Suppressor macrophage (primary cell): Measurements from ENCODE around the gene PRKACA.

Experiments used
- DNase-seq, 4 experiments: peaks; one replicate each; pipeline ENCODE4 v3.0.0-alpha.2; 2020 to 2022

Gene PRKACA

DNA sequence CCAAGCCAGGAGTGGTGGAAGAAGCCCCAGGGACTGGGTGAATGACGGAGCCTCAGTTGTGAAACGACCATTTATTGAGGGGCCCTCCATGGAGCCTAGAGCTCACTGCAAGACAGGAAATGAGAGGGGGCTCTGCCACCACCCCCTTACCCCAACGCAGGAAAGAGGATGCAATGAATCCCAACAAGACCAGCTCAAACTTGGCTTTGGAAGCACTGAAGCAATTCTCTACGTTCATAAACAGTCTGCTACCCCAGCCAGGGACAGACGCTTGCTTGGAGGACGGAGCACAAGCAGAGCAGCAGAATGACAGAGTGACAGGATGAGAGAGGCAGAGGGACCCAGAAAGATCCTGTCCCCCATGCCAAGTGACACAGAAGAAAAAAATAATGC is 1.0 kb downstream of the PRKACA start:
- no peak for DNase-seq

DNA sequence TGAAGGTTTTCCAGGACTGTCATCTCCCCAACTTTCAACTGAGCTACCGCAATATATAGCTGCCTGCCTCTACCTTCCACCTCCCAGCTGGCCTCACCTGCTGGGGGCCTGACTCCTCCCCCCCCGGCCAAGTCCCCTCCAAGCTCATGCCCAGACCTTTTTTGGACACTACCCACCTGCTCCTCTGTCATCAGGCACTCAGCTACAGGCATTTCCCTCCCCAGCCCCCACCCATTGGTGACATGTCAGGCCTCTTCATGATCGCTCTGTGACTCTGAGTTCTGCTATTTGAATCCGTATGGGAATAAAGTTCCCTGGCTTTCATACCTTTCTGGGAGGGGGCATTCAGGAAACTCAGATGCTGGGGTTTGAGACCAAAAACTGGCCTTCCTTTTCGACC is 1.8 kb downstream of the PRKACA start:
- no peak for DNase-seq

DNA sequence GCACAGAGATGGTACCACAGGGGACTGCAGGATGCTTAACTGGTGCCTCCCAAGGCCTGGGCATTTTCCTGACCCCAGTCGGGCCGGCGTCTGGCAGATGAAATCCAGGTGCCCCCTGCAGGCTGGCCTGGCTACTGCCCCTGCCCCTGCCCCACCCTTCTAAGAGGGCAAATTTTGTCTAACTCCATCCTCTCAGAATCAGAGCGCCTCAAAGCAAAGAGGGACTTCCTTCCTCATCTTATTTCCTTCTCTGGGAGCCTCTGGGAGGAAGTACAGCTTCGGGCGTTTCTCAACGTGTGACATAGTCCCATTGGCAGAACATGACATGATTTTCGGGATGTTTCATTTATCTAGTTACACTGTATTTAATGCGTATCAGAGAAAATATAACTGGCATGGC is 2.7 kb downstream of the PRKACA start:
- DNase-seq, result peak; percentile 80 to 94 (median 90)

DNA sequence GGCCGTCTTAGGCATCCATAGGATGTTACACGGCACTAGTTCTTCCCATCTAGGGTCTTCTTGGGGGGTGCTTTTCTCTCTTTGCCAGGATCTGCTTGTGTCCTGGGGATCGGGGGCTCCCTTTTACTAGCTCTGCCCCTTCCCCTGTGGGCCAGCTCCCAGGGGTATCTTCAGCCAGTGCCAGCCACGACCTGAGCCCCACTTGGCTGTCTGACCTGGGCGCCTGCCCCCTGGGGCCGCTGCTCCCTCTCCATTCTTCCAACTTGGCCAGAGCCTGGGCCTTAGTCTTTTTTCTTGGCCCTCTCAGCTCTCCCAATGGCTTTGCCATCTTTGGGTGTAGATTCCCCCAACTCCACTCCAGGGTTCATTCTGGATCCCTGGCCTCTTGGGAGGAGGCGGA is 3.1 kb downstream of the PRKACA start:
- DNase-seq, result no peak

DNA sequence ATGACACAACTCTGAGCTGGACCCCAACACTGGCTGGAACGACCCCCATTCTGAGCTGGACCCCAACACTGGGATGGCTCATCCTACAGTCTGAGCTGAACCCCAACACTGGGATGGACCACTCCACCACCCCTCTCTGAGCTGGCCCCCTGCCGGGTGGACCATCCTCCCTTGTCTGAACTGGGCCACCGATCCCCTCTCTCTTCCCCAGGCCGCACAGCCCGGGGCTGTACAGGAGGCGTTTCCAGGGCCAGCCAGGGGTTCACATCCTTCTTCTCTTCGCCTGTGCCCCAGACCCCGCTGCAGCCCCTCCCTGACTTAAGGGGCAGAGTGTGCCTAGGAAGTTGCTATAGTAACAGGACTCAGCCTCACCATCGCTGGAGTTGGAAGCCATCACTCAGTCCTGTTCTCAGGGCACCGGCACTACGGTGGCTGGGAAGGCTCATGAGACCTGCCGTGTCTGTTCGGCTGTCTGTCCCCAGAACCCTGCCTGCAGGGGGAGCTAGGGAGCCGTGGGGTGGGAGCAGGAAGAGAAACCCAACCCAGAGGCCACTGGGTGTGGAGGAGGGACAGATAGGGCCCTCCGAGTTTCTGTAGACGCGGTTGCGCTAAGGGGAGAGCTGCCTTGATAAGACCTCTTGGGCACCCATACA is 3.7 kb downstream of the PRKACA start:
- peak; percentile 47 to 74 (median 54) for DNase-seq

DNA sequence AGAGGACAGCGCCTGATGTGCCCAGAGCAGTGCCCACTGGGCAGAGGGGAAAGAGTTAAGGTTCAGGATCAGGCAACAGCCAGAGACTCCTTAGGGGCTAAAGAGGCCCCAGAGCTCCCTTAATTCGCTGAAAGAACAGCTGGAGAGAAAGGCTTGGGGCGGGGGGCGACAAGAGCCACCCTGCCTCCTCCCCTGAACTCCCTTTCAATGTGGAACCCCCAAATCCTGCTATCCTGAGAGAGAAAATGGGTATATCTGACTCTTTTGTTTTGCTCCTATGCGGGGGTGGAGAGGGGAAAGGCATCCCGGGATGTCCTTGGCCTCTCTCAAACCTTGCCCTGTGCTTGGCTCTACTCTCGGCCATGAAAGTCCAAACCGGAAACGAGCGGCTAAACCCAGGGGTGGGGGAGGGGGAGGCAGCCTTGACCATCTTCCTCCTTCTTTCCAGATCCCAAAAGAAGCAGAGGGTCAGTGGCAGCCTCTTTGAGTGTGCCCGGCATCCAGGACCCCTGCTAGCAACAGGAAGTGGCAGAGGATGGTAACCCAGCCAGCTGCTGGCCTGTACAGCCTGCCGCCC is 4.7 kb downstream of the PRKACA start:
- DNase-seq, result peak in 1 of 4 experiments; percentile 17

DNA sequence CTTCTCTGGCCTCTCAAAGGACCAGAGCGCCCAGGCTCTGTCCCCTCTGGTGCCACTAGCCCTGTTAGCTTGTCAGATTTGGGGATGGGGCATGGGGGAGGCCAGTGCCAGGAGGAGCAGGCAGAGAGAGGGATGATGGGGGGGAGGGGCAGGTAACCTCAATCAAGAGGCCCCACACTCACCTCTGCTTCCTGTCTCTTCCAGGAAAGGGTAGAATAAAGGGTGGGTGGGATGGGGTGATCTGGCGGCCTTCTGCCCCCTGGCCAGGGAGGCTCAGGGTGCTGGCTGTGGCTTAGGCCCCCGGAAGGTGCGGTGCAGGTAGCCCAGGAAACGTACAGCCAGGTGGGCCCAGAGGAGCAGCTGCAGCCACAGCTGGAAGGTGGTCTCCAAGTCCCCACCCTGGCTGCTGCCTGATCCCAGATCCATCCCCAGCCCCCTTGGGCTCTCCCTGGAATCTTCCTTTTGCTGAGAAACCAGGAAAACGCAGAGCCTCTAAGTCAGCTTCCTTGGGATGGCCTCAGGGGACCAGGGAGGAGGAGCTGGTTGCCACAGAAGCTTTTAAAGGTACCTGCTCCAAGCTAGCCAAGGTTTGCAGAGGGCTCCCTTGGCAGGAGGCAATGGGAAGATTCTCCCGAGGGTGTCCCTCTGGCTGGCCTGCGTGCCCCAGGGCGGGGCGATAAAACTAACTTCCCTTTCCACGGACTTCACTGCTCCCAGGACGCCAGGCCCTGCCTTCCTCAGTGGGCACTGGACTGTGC is 5.3 kb downstream of the PRKACA start:
- peak; percentile 41 to 78 (median 66) for DNase-seq

DNA sequence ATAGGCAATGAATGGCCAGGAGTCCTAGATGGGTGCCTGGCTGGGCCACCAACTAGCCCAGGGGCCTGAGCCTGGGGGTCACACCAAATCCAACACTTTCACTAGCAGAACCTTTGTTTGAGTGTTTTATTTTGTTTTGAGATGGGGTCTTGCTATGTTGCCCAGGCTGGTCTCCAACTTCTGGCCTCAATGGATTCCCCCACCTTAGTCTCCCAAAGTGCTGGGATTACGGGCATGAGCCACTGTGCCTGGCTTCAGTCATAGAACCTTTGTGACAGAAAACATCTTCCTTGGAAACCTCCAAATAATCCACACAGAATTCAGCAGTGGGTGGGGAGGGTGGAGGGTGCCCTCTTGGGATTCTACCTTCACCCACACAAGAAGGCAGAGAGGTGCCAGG is 6.1 kb downstream of the PRKACA start:
- no peak for DNase-seq

DNA sequence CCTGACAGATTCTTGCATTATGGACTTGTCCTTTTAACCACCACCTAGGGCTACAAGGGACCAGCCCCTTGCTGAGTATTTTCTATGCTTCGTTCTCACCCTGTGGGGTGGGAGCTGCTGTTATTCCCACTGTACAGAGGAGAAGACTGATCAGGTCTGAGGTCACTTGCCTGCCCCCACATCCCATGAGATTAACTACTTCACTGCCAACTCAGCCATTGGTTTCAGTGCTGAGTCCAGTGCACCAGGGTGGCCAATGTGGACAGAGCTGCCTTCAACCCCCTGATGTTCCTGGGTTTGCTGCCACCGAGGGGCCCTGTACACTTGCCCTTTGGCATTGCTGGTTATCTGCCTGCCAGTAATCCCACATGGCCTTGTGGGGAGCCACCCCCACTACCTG is 6.9 kb downstream of the PRKACA start:
- no peak for DNase-seq

DNA sequence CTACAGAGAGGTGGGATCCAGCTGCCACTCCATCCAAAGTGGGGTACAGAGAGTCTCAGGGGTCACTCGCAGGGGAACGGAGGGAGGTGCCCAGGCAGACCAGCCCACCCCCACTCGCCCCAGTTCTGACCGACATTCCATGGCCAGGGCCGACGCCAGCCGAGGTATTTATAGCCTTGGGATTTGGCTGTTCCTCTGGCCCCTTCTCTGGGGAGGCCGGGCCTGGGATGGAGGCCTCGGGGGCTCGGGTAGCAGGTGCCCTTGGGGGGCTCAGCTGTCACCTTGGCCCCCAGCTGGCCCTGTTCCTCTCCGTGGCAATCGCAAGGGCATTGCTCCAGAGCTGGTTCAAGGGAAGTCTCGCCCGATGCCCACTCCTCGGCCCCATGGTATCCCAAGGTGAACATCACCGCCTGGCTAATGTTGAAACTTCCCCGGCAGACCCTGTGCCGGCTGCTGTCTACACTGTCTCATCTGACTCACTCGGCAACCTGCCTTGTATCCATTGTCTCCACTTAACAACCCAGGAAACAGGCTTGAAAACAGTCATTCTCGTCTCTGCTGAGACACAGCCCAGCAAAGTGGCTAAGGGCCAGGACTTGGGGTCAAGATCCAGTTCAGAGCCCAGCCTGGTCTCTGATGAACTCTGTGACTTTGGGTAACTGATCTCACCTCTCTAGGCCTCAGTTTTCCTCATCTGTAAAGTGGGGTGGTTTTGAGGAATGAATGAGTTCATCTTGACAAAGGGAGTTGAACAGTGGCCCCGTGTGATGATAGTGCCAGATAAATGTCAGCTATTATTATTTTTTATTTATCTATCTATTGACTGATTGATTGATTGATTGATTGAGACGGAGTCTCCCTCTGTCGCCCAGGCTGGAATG is 9.7 kb downstream of the PRKACA start:
- DNase-seq, result no peak

DNA sequence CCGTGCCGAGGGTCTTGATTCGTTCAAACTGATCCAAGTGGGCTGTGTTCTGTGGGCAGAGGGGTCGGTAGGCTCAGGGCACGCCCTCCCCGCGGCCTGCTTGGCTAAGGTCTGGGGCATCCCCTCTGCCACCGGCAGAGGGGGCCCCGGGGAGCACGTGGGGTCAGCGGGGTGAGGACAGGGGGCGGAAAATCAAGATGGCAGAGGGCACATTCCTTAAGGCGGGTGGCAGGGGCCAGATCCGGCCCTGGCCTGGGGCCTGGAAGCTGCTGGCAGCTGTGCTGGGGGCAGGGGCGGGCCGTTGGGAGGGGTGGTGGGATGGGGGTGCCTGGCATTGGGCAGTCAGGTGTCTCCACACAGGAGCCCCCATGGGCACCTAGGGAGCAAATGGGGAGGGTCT is 10.7 kb downstream of the PRKACA start:
- DNase-seq, result no peak

DNA sequence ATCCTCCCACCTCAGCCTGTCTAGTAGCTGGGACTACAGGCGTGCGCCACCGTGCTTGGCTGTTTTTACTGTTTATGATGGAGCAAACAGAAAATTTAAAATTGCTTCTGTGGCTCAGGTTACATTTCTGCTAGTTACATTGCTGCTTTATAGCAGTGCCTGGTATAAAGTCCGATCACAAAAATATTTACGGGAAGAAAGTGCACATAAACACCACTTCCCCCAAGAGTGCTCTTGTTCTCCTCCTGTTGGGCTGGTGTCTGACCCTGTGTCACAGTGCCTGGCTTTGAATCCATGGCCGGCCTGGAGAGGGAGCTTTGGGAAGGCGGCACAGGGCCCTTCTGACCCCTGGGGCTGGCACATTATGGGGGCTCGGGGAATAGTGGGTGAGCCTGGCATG is 11.9 kb downstream of the PRKACA start:
- no peak for DNase-seq

DNA sequence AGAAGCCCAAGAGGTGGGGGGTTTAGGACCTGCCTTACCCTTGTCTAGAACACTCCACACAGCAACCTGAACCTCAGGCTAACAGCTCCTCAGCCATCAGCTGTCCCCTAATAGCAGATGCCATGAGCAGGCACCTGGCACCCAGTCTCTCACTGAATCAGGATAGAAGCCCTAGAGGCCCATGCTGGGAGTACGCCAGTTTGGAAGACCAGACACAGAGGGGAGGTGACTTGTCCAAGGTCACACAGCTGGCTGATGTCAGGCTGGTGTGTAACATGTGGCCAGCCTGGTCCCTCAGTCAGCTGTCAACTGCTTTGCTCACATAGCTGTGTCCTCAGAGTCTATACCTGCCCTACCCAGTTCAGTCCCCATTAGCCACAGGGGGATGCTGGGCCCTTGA is 14.3 kb downstream of the PRKACA start:
- no peak for DNase-seq

DNA sequence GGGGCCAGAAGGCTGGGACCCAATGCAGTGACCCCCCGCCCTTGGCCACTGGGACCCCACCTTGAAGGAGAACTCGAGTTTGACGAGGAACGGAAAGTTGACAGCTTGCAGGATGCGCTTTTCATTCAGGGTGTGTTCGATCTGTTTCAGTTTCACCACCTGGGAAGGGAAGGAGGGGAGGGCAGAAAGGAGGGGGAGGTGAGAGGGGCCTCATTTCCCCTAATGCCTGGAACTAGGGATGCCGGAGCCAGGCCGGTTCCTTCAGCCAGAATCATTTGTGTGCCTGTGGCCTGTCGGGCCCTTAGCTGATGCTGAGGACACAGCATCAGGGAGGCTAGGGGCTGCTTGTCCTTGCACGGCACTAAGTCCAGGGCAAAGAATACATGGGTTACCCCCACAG is 14.8 kb downstream of the PRKACA start:
- DNase-seq, result no peak

DNA sequence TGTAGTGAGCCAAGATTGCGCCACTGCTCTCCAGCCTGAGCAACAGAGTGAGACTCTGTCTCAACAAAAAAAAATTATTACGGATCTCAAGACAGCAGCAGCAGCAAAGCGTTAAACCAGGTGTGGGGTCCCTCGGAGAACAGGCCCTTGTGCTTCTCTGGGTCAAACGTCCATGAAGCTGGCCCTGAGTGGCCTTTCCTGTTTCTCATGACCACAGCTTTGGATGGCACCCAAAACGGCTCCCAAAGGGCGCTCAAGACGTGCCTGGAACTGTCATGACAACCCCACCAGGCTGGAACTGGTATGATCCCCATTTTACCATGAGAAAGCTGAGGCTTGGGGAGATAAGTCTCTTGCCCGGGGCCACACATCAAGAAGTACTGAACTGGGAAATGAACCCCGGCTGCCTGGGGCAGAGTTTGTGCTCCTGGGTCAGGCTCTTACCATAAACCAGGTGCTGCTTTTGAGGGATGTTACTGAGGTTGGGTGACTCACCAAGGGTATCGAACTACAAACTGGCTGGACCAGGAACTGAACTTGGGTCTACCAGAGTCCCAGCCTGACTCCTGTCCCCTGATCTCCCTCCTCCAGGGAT is 15.4 kb downstream of the PRKACA start:
- DNase-seq, result no peak

DNA sequence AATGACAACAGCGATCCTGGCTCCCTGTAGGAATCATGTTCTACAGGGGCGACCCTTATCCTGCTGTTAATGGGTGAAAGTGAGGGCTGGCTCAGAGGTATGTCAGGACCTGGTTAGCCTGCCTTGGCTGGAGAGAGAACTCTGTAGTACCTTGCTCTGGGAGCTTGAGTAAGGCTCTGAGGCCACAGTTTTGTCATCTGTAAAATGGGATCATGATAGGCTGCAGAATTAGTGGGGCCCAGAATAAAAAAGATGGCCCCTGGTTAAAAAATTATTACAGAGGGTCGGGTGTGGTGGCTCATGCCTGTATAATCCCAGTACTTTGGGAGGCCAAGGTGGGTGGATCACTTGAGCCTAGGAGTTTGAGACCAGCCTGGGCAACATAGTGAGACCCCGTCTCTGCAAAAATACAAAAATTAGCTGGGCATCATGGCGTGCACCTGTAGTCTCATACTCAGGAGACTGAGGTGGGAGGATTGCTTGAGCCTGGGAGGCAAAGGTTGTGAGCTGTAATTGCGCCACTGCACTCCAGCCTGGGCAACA is 16.5 kb downstream of the PRKACA start:
- DNase-seq, result no peak

DNA sequence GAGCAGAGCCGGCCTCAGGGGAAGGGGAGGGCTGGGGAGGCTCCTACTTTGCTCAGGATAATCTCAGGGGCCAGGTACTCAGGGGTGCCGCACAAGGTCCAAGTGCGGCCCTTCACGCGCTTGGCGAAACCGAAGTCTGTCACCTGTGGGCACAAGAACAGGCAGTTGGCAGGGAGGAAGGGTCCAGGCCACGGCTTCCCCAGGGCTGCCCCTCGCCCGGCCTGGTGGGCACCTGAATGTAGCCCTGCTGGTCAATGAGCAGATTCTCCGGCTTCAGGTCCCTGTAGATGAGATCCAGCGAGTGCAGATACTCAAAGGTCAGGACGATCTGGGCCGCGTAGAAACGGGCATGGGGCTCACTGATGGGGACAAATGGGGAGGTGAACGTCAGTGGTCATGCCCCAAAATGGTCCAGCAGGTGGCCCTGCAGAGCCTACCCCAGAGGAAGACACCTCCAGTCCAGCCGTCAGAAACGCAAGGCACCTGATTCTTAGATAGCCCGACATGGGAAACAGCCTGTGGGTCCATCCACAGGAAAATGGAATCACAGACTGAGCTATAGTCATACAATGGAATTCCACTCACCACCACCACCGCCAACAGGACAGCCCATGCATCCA is 19.9 kb downstream of the PRKACA start:
- no peak for DNase-seq

DNA sequence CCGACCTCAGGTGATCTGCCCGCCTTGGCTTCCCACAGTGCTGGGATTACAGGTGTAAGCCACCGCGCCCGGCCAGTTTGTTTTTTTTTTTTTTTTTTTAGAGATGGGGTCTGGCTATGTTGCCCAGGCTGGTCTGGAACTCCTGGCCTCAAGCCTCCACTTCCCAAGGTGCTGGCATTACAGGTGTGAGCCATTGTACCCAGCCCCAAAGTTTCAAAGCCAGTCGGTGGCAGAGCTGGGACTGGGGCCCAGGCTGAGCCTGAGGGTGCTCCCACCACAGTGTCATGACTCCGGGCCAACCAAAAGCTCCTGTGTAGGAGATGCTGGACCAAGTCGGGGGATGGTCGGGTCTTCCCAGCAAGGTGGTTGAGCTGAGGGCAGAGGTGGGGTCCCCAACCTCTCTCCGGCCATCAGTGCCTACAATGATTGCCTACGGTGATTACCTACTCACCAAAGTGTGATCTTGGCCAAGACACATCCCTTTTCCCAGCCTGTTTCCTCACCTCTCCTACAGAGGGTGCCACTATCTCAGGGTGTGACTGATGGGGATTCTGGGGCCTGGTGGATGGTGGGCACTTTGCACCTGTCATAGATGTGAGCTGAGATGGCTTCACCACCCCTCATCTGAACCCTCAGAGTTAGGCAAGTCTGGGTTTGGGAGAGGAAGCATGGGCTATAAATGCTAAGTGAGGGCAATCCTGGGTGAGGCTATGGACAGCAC is 21.1 kb downstream of the PRKACA start:
- DNase-seq, result no peak

DNA sequence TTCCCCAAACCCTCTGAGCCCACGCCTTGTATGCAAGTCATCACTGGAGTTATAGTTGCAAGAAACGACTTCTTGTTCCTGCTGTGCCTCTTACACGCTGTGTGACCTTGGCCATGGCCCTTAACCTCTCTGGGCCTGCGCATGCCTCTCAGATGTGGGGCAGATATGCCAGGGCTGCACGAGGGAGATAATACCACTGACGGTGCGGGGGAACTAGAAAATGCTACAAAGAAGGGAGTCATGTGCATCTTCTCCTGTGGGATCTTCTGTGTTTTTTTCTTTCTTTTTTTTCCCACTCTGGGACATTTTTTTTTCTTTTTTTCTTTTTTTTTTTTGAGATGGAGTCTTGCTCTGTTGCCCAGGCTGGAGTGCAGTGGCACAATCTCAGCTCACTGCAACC is 22.7 kb downstream of the PRKACA start:
- DNase-seq, result no peak

DNA sequence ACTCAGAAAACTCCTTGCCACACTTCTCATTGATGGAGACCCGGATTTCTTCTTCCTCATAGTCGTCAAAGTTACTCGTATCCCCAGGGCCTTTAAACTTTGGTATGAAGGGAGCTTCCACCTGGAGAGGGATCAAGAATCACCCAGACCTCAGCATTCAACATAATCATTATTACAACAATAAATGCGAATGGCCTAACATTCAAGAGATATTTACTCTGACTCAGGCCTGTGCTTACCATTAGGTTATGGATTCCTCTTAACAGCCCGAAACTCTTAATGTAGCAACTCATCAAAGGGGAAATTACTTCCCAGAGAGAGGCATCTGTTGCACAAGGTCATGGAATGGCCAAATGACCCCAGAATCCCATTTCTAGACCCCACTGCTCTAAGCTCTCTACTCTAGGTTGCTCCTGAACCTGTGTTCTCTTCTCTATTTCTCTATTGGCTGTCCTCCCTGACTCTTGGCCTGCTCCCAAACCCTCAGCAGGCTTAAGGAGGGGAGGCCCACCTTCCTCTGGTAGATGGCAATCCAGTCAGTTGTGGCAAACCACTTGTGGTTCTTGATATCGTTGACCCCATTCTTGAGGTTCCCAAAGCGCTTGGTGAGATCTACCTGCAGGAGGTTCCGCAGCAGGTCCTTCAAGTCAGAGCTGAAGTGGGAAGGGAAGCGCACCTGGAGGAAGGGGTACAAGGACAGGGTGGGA is 24.3 kb downstream of the PRKACA start:
- no peak for DNase-seq
